HCT116 (cell line): Measurements from ENCODE around the gene IL1RN. TPM values are rescaled to one million over a fixed set of nuclear protein-coding genes. Genes with fewer than 3 reads are reported as not detected.

Experiments used
- ATAC-seq: fragments of 200-7000 bp; cut with Tn5 transposase; 2 replicates; pipeline ENCODE4 v1.9.1; 2020; ENCODE audit warnings: mild to moderate bottlenecking, moderate library complexity
- BruUV-seq: library from RNA; stranded (reverse); fragments of 400-500 nt; replicated peaks from 2 replicates; lab custom pipeline; 2021; lab: Mats Ljungman, UMichigan
- CTCF ChIA-PET: fragments of 300-600 bp; sonication (Branson Sonifier 250); formaldehyde crosslinking; loops from one replicate; lab custom pipeline; 2021; ENCODE audit warnings: antibody characterized with exemption; lab: Charles Lee
- POLR2A ChIA-PET: fragments of 300-600, 350-600 bp; sonication (Branson Sonifier 250); formaldehyde crosslinking; loops from one replicate; lab custom pipeline; 2021; ENCODE audit warnings: antibody characterized with exemption; lab: Charles Lee
- RAD21 ChIA-PET, 2 experiments: fragments of 300-600 bp; sonication (Branson Sonifier 250); formaldehyde crosslinking; loops; one replicate each; lab custom pipeline; 2023; ENCODE audit warnings: low total read pairs in 2 of 2; ENCODE audit not compliant: uncharacterized antibody in 2 of 2, unreplicated experiment in 2 of 2, low non-redundant PET in 1 of 2; lab: Charles Lee
- DNase-seq: peaks from one replicate; pipeline ENCODE4 v3.0.0-alpha.2; 2010; ENCODE audit warnings: low read depth, low spot score
- H2AFZ ChIP-seq: fragments of 200-600 bp; shearing (Covaris generic), sonication (generic); 2 replicates; pipeline ENCODE4 v1.6.1; 2017; ENCODE audit warnings: low read depth, mixed run types, mixed read lengths, antibody characterized with exemption, low read length; ENCODE audit not compliant: poor library complexity, severe bottlenecking
- H3K27ac ChIP-seq: 2 replicates; pipeline ENCODE4 v1.5.1; 2012; ENCODE audit warnings: low read depth, low read length
- H3K27me3 ChIP-seq: fragments of 200-600 bp; sonication (generic); 2 replicates; pipeline ENCODE4 v1.6.1; 2016; ENCODE audit warnings: mixed run types, low read length, mixed read lengths; ENCODE audit not compliant: insufficient read depth
- H3K36me3 ChIP-seq, 2 experiments: fragments of 200-500 bp in 1 of 2; fragments of 200-600 bp in 1 of 2; sonication (Bioruptor generic) in 1 of 2; sonication (generic) in 1 of 2; 2 replicates each; pipeline versions ENCODE4 v1.5.1 to v1.6.1; 2014 to 2016; ENCODE audit warnings: low read length in 2 of 2, inconsistent platforms in 1 of 2, mixed read lengths in 1 of 2, mixed run types in 1 of 2; ENCODE audit not compliant: insufficient read depth in 2 of 2, control insufficient read depth in 1 of 2
- H3K4me1 ChIP-seq, 2 experiments: fragments of 200-600 bp in 1 of 2; sonication (generic) in 1 of 2; 2 replicates each; pipeline versions ENCODE4 v1.5.1 to v1.6.1; 2012 to 2017; ENCODE audit warnings: low read length in 2 of 2, inconsistent platforms in 1 of 2, mild to moderate bottlenecking in 1 of 2, mixed read lengths in 1 of 2, mixed run types in 1 of 2, moderate library complexity in 1 of 2; ENCODE audit not compliant: insufficient read depth in 2 of 2, control insufficient read depth in 1 of 2
- H3K4me2 ChIP-seq: fragments of 200-600 bp; sonication (generic); 2 replicates; pipeline ENCODE4 v1.6.1; 2017; ENCODE audit warnings: mixed run types, low read length, mixed read lengths
- H3K4me3 ChIP-seq, 2 experiments: fragments of 200-600 bp in 1 of 2; sonication (generic) in 1 of 2; replicated peaks in 1 of 2; 2 replicates each; pipeline ENCODE4 v1.5.1; 2011 to 2016; ENCODE audit warnings: low read length in 2 of 2, control low read depth in 1 of 2, low read depth in 1 of 2, mild to moderate bottlenecking in 1 of 2, mixed read lengths in 1 of 2, mixed run types in 1 of 2
- H3K79me2 ChIP-seq: fragments of 200-600 bp; sonication (generic); 2 replicates; pipeline ENCODE4 v1.6.1; 2017; ENCODE audit warnings: mild to moderate bottlenecking, mixed run types, low read length, moderate library complexity, mixed read lengths; ENCODE audit not compliant: insufficient read depth
- H3K9ac ChIP-seq: fragments of 200-600 bp; sonication (generic); 2 replicates; pipeline ENCODE4 v1.6.1; 2016; ENCODE audit warnings: low read length, mixed read lengths
- H3K9me2 ChIP-seq: fragments of 200-600 bp; sonication (generic), shearing (Covaris generic); 2 replicates; pipeline ENCODE4 v1.6.1; 2017; ENCODE audit warnings: mixed run types, mild to moderate bottlenecking, moderate library complexity; ENCODE audit not compliant: insufficient read depth
- H3K9me3 ChIP-seq, 2 experiments: fragments of 200-500 bp in 1 of 2; fragments of 200-600 bp in 1 of 2; sonication (Bioruptor generic) in 1 of 2; sonication (generic) in 1 of 2; 2 replicates each; pipeline ENCODE4 v1.6.1; 2014 to 2017; ENCODE audit warnings: low read length in 2 of 2, mixed read lengths in 2 of 2, inconsistent platforms in 1 of 2, low read depth in 1 of 2, mild to moderate bottlenecking in 1 of 2, mixed run types in 1 of 2, moderate library complexity in 1 of 2; ENCODE audit not compliant: control insufficient read depth in 1 of 2, insufficient read depth in 1 of 2
- H4K20me1 ChIP-seq: fragments of 200-600 bp; sonication (generic), shearing (Covaris generic); 2 replicates; pipeline ENCODE4 v1.6.1; 2017; ENCODE audit warnings: mixed run types, mild to moderate bottlenecking, moderate library complexity; ENCODE audit not compliant: insufficient read depth
- ATF3 ChIP-seq: IDR thresholded peaks from 2 replicates; pipeline ENCODE4 v1.6.1; 2012
- CBX3 ChIP-seq: IDR thresholded peaks from 2 replicates; pipeline ENCODE4 v1.6.1; 2012; ENCODE audit warnings: low read depth
- CEBPB ChIP-seq: IDR thresholded peaks from 2 replicates; pipeline ENCODE4 v1.6.1; 2012; ENCODE audit warnings: low read depth
- CTCF ChIP-seq, 3 experiments: fragments of 200-600 bp in 1 of 3; sonication (generic) in 1 of 3; IDR thresholded peaks in 2 of 3; conservative IDR thresholded peaks in 1 of 3; 2 replicates each; pipeline ENCODE4 v1.5.1; 2012 to 2017; ENCODE audit warnings: low read depth in 2 of 3, low read length in 2 of 3, antibody characterized with exemption in 1 of 3, borderline replicate concordance in 1 of 3, control low read depth in 1 of 3, mild to moderate bottlenecking in 1 of 3, mixed read lengths in 1 of 3, mixed run types in 1 of 3, moderate library complexity in 1 of 3; ENCODE audit not compliant: insufficient read depth in 1 of 3
- ELF1 ChIP-seq: IDR thresholded peaks from 2 replicates; pipeline ENCODE4 v1.6.1; 2012; ENCODE audit warnings: low read depth, borderline replicate concordance
- EZH2 ChIP-seq: fragments of 200-600 bp; sonication (generic); IDR thresholded peaks from 2 replicates; pipeline ENCODE4 v1.6.1; 2017; ENCODE audit warnings: antibody characterized with exemption, mixed run types
- EZH2phosphoT487 ChIP-seq: fragments of 200-600 bp; IDR thresholded peaks from 2 replicates; pipeline ENCODE4 v1.6.1; 2018; ENCODE audit warnings: antibody characterized with exemption, borderline replicate concordance
- FOSL1 ChIP-seq: IDR thresholded peaks from 2 replicates; pipeline ENCODE4 v1.6.1; 2012; ENCODE audit warnings: low read depth
- MAX ChIP-seq: IDR thresholded peaks from 2 replicates; pipeline ENCODE4 v1.6.1; 2012
- RAD21 ChIP-seq: IDR thresholded peaks from 2 replicates; pipeline ENCODE4 v1.6.1; 2012; ENCODE audit warnings: low read depth, mild to moderate bottlenecking
- REST ChIP-seq: IDR thresholded peaks from 2 replicates; pipeline ENCODE4 v1.6.1; 2012; ENCODE audit warnings: low read depth
- SP1 ChIP-seq: IDR thresholded peaks from 2 replicates; pipeline ENCODE4 v1.6.1; 2012; ENCODE audit warnings: low read depth
- SRF ChIP-seq: IDR thresholded peaks from 2 replicates; pipeline ENCODE4 v1.6.1; 2012; ENCODE audit warnings: low read depth
- TCF7L2 ChIP-seq: IDR thresholded peaks from 2 replicates; pipeline ENCODE4 v1.7.0; 2011; ENCODE audit warnings: borderline replicate concordance, inconsistent platforms; ENCODE audit not compliant: insufficient read depth, insufficient read length; ENCODE audit errors: extremely low read depth
- YY1 ChIP-seq: IDR thresholded peaks from 2 replicates; pipeline ENCODE4 v1.6.1; 2011; ENCODE audit warnings: low read length, low read depth, moderate library complexity, mild to moderate bottlenecking; ENCODE audit not compliant: insufficient replicate concordance; ENCODE audit errors: extremely low read depth
- intact Hi-C: fragments of 100-400 bp; cut with micrococcal nuclease; formaldehyde crosslinking; loops from 2 replicates; pipeline ENCODE4 v1.10.0; 2022
- total RNA-seq: library from RNA; stranded (reverse); gene quantifications from one replicate; pipeline ENCODE4 v1.2.1, GENCODE V29; 2021; ENCODE audit not compliant: unreplicated experiment

The IL1RN gene
- total RNA-seq, 1 experiment from 2014 or later = 0.25 TPM

GRCh38 chr2:113113807-113114206, 13.6 kb upstream of the IL1RN start (continued):
- no peak for TF ChIP-seq REST
- TF ChIP-seq EZH2 = no peak
- no peak for TF ChIP-seq MAX
- no peak for TF ChIP-seq EZH2phosphoT487
- no peak for TF ChIP-seq RAD21
- no peak for TF ChIP-seq CEBPB
- TF ChIP-seq, all 23 proteins: peak for 0

GRCh38 chr2:113114224-113114945, 13.0 kb upstream of the IL1RN start:
- no peak overlapping the region for H3K9ac ChIP-seq
- H3K4me1 ChIP-seq = peaks cover 0 to 8% of the 10 kb centered on the region in 2 experiments; a peak in 1 of 4 replicates
- H3K36me3 ChIP-seq = no peaks in the 10 kb centered on the region
- H4K20me1 ChIP-seq = no peaks in the 10 kb centered on the region
- no peak overlapping the region for H3K4me3 ChIP-seq
- ChIA-PET RAD21 (no interaction called here), POLR2A (no interaction called here), CTCF (interaction anchor here (1.1 kb wide), 1 partner anchor 23 kb away, joined by 3 read pairs; no protein-coding TSS in a partner anchor)
- no peaks in the 10 kb centered on the region for H3K79me2 ChIP-seq
- intact Hi-C loops = no loop called here
- no peaks in the 10 kb centered on the region for H3K27me3 ChIP-seq
- no peak for DNase-seq
- no peak overlapping the region for H3K27ac ChIP-seq
- no peaks in the 10 kb centered on the region for H3K9me2 ChIP-seq
- ATAC-seq = no peak
- no peak overlapping the region for H3K4me2 ChIP-seq
- no peaks in the 10 kb centered on the region for H3K9me3 ChIP-seq
- no peak overlapping the region for H2AFZ ChIP-seq
- BruUV-seq = no TSS peak
- TF ChIP-seq CBX3 (no peak), CTCF (IDR thresholded peaks at IDR 0.05 in 2 of 3, conservative IDR thresholded peaks at IDR 0.05 in 1 of 3; ENCODE audit: borderline replicate concordance in 1 of 3, insufficient read depth in 1 of 3, low read depth in 2 of 3, low read length in 2 of 3) (no peak), YY1 (no peak), ATF3 (no peak), SP1 (no peak), FOSL1 (no peak), ELF1 (no peak), SRF (no peak), TCF7L2 (no peak), MAX (no peak)
